GM18909 (cell line): ENCODE measurements around the gene DGKQ.
A peak's percentile ranks its signal among the peaks of the same experiment; 100 is the strongest.
"Not testable (repeated sequence)": the region's sequence is repeated elsewhere in the genome, so short reads cannot be mapped to it uniquely, and the experiment has no call there.

Experiments
- ATAC-seq: cut with Tn5 transposase; IDR thresholded peaks from one replicate; pipeline ENCODE4 v1.9.1; 2021; ENCODE audit warnings: mild to moderate bottlenecking; ENCODE audit not compliant: unreplicated experiment, poor library complexity

DGKQ gene

DNA sequence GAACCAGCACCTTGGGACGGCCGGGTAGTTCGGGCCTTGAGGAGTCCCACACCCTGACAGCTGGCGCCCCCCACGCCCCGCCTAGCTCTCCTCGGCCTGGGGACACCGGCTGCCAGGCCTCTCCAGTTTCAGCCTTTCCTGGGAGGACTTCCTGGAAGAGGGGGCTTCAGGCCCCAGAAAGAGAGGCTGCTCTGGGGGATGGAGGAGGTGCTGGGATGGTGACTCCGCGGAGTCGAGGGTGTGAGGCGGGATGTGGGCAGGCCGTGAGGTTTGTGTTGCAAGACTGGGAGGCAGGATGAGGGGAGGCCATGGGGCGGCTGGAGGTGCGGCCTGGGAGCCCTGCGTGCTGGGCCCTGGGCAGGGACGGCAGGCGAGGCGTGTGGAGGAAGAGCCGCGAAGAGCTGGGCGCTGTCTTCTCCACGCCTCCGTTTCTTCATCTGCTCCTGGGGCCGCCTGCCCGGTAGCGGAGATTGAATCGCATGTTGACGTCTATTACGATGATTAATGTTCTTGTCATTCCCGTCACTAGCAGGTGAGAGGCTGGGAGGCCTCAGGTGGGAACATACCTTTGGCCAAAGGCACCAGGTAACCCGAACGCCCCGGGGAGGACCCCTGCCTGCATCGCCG, 37.1 kb upstream of the DGKQ start:
- peak; percentile 8 for ATAC-seq

GRCh38 chr4:1009542-1010394, 36.4 kb upstream of the DGKQ start:
- peak; percentile 44 for ATAC-seq

- peak; percentile 17 for ATAC-seq
Observed at GRCh38 chr4:1008840-1009541, 35.6 kb upstream of the DGKQ start.

DNA sequence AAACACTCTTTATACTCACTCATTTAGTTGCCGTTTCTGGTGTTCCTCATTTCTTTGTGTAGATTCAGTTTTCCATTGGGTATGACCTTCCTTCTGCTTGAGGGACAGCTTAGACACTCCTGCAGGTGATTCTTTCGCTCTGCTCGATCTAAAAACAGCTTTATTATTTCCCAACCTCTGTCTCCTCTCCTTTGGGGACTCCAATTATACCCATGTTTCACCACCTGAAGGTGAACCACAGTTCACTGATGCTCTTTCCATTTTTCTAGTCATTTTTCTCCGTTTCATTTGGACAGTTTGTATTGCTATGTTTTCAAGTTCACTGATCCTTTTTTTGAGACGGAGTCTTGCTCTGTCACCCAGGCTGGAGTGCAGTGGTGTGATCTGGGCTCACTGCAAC, 33.5 kb upstream of the DGKQ start:
- no peak for ATAC-seq

GRCh38 chr4:1004557-1005485, 31.5 kb upstream of the DGKQ start:
- no peak for ATAC-seq

DNA sequence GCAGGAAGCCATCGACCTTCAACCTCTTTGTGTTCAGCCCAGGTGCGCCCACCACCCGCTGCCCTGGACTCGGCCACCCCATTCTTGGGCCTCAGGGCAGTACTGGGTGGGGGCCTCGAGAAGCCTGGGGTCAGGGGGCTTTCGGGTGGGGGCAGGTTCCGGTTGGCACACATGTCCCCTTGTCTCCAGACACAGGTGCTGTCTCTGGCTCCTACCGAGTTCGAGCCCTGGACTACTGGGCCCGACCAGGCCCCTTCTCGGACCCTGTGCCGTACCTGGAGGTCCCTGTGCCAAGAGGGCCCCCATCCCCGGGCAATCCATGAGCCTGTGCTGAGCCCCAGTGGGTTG, 30.7 kb upstream of the DGKQ start:
- ATAC-seq, result no peak

- no peak for ATAC-seq
Observed at GRCh38 chr4:1003271-1004070, 30.1 kb upstream of the DGKQ start.

- no peak for ATAC-seq
Observed at GRCh38 chr4:1002631-1003251, 29.4 kb upstream of the DGKQ start.

DNA sequence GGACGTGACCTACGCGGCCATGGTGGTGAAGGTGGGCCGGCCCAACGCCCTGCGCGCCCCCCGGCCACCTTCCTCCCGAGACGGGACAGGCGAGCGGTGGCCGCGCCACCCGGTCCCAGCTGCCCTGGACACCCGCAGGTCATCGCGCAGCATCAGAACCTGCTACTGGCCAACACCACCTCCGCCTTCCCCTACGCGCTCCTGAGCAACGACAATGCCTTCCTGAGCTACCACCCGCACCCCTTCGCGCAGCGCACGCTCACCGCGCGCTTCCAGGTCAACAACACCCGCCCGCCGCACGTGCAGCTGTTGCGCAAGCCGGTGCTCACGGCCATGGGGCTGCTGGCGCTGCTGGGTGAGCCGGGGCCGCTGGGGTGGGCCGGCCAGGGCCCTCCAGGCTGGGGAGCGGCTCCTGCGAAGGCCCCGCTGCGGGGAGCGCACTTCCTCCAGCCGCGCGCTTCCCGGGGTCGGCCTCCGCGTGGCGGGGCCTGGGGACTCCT, 28.8 kb upstream of the DGKQ start:
- no peak for ATAC-seq

GRCh38 chr4:1001561-1002130, 28.3 kb upstream of the DGKQ start:
- no peak for ATAC-seq

- ATAC-seq, result no peak
Observed at GRCh38 chr4:1000686-1001260, 27.4 kb upstream of the DGKQ start.

DNA sequence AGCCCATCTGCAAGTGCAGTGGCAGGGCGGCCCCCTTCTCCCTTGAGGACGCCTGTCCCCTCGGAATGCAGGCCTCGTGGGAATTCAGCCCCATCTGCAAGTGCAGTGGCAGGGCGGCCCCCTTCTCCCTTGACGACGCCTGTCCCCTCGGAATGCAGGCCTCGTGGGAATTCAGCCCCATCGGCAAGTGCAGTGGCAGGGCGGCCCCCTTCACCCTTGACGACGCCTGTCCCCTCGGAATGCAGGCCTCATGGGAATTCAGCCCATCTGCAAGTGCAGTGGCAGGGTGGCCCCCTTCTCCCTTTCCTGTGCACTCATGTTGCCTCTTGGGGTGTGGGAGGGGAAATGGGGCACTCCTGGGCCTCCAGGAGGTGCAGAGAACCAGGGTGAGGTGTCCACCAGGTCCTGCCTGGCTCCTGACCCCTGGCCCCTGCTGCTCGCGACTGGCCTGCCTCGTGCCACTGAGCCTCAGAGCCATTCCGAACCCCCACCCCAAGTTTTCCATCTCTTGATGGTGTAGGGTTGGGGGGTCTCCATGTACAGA, 26.6 kb upstream of the DGKQ start:
- ATAC-seq, result no peak

GRCh38 chr4:999240-999863, 26.0 kb upstream of the DGKQ start:
- ATAC-seq, result not testable (repeated sequence)

GRCh38 chr4:998096-998691, 24.8 kb upstream of the DGKQ start:
- no peak for ATAC-seq

GRCh38 chr4:997375-998071, 24.2 kb upstream of the DGKQ start:
- ATAC-seq, result no peak

GRCh38 chr4:996997-997374, 23.6 kb upstream of the DGKQ start:
- ATAC-seq, result no peak
